Measurements from ENCODE around the gene EXT2.

The EXT2 gene

GRCh38 chr11:44199816-44200215, 104.3 kb downstream of the EXT2 start:
- Histone ChIP-seq H3K9me3 (ENCODE audit: control insufficient read depth, low read length) (no peaks in the 10 kb centered on the region), H3K4me2 (ENCODE audit: low read length) (no peak overlapping the region), H3K27me3 (ENCODE audit: control insufficient read depth, insufficient read depth, low read length) (no peaks in the 10 kb centered on the region), H3K9ac (no peak overlapping the region), H3K27ac (no peak overlapping the region), H3K79me2 (no peaks in the 10 kb centered on the region), H3K4me3 (ENCODE audit: low read depth, low read length) (no peak overlapping the region), H2AFZ (no peak overlapping the region), H3K36me3 (ENCODE audit: control insufficient read depth, insufficient read depth, low read length) (no peaks in the 10 kb centered on the region), H3K4me1 (no peaks in the 10 kb centered on the region)
- no peak for TF ChIP-seq CTCF (IDR thresholded peaks at IDR 0.05)

GRCh38 chr11:44203270-44204043, 108.0 kb downstream of the EXT2 start:
- no peak overlapping the region for H2AFZ ChIP-seq
- no peaks in the 10 kb centered on the region for H3K4me1 ChIP-seq
- H3K9ac ChIP-seq, result no peak overlapping the region
- no peaks in the 10 kb centered on the region for H3K27me3 ChIP-seq (ENCODE audit: control insufficient read depth, insufficient read depth, low read length)
- no peak overlapping the region for H3K4me2 ChIP-seq (ENCODE audit: low read length)
- no peaks in the 10 kb centered on the region for H3K79me2 ChIP-seq
- H3K27ac ChIP-seq, result no peak overlapping the region
- H3K4me3 ChIP-seq (ENCODE audit: low read depth, low read length), result no peak overlapping the region
- no peaks in the 10 kb centered on the region for H3K9me3 ChIP-seq (ENCODE audit: control insufficient read depth, low read length)
- H3K36me3 ChIP-seq (ENCODE audit: control insufficient read depth, insufficient read depth, low read length), result no peaks in the 10 kb centered on the region
- no peak for TF ChIP-seq CTCF (IDR thresholded peaks at IDR 0.05)

- no peak overlapping the region for H3K27ac ChIP-seq
- H3K27me3 ChIP-seq (ENCODE audit: control insufficient read depth, insufficient read depth, low read length), result no peaks in the 10 kb centered on the region
- no peak overlapping the region for H3K4me2 ChIP-seq (ENCODE audit: low read length)
- no peak overlapping the region for H3K9ac ChIP-seq
- H3K4me3 ChIP-seq (ENCODE audit: low read depth, low read length), result no peak overlapping the region
- H3K4me1 ChIP-seq, result no peaks in the 10 kb centered on the region
- no peaks in the 10 kb centered on the region for H3K9me3 ChIP-seq (ENCODE audit: control insufficient read depth, low read length)
- H2AFZ ChIP-seq, result no peak overlapping the region
- no peaks in the 10 kb centered on the region for H3K79me2 ChIP-seq
- H3K36me3 ChIP-seq (ENCODE audit: control insufficient read depth, insufficient read depth, low read length), result no peaks in the 10 kb centered on the region
- TF ChIP-seq CTCF (IDR thresholded peaks at IDR 0.05), result no peak
Observed at GRCh38 chr11:44205352-44205751, 109.9 kb downstream of the EXT2 start.

- H3K9me3 ChIP-seq (ENCODE audit: control insufficient read depth, low read length), result no peaks in the 10 kb centered on the region
- no peak overlapping the region for H2AFZ ChIP-seq
- H3K36me3 ChIP-seq (ENCODE audit: control insufficient read depth, insufficient read depth, low read length), result no peaks in the 10 kb centered on the region
- TF ChIP-seq CTCF (IDR thresholded peaks at IDR 0.05), result no peak
- no peak overlapping the region for H3K27ac ChIP-seq
- no peak overlapping the region for H3K4me3 ChIP-seq (ENCODE audit: low read depth, low read length)
- no peak overlapping the region for H3K9ac ChIP-seq
- H3K27me3 ChIP-seq (ENCODE audit: control insufficient read depth, insufficient read depth, low read length), result no peaks in the 10 kb centered on the region
- no peak overlapping the region for H3K4me2 ChIP-seq (ENCODE audit: low read length)
- no peaks in the 10 kb centered on the region for H3K79me2 ChIP-seq
- no peaks in the 10 kb centered on the region for H3K4me1 ChIP-seq
Observed at GRCh38 chr11:44205836-44206235, 110.4 kb downstream of the EXT2 start.

- H3K4me3 ChIP-seq (ENCODE audit: low read depth, low read length), result no peak overlapping the region
- TF ChIP-seq CTCF (IDR thresholded peaks at IDR 0.05), result no peak
Observed at GRCh38 chr11:44207292-44207691, 111.8 kb downstream of the EXT2 start.

More at GRCh38 chr11:44207292-44207691, 111.8 kb downstream of the EXT2 start:
- Histone ChIP-seq H3K4me2 (ENCODE audit: low read length) (no peak overlapping the region), H3K27ac (no peak overlapping the region), H3K4me1 (no peaks in the 10 kb centered on the region), H3K27me3 (ENCODE audit: control insufficient read depth, insufficient read depth, low read length) (no peaks in the 10 kb centered on the region), H3K9me3 (ENCODE audit: control insufficient read depth, low read length) (no peaks in the 10 kb centered on the region), H2AFZ (no peak overlapping the region), H3K9ac (no peak overlapping the region), H3K36me3 (ENCODE audit: control insufficient read depth, insufficient read depth, low read length) (no peaks in the 10 kb centered on the region), H3K79me2 (no peaks in the 10 kb centered on the region)
